Nephron progenitor cell (in vitro differentiated cells): ENCODE results near the gene EXTL1.

Source experiments
- DNase-seq: peaks from one replicate; pipeline ENCODE4 v3.0.0; 2021
- H3K27ac Mint-ChIP-seq: 2 replicates; pipeline ENCODE4 v1.8.0; 2021; ENCODE audit warnings: mild to moderate bottlenecking, moderate library complexity, mixed read lengths
- H3K27me3 Mint-ChIP-seq: 2 replicates; pipeline ENCODE4 v1.8.0; 2021; ENCODE audit warnings: mild to moderate bottlenecking, low read depth, mixed read lengths; ENCODE audit not compliant: poor library complexity
- H3K36me3 Mint-ChIP-seq: 2 replicates; pipeline ENCODE4 v1.8.0; 2021; ENCODE audit warnings: low read depth, mixed read lengths
- H3K4me1 Mint-ChIP-seq: 2 replicates; pipeline ENCODE4 v1.8.0; 2021; ENCODE audit warnings: mixed read lengths
- H3K4me3 Mint-ChIP-seq: 2 replicates; pipeline ENCODE4 v1.8.0; 2021; ENCODE audit warnings: mild to moderate bottlenecking, moderate library complexity, mixed read lengths
- H3K9me3 Mint-ChIP-seq: 2 replicates; pipeline ENCODE4 v1.8.0; 2021; ENCODE audit warnings: mild to moderate bottlenecking, moderate library complexity, mixed read lengths
- TF ChIP-seq, protein P1 (sequence below): fragments of 200-600 bp; sonication (generic); IDR thresholded peaks from 2 replicates; pipeline ENCODE4 v1.5.0; 2021; ENCODE audit warnings: antibody characterized with exemption

The EXTL1 gene

GRCh38 chr1:25994402-25995150 lies 27.0 kb upstream of the EXTL1 start:
- no peak for DNase-seq
- H3K9me3 Mint-ChIP-seq = no peaks in the 10 kb centered on the region
- H3K4me3 Mint-ChIP-seq = no peak overlapping the region
- TF ChIP-seq, protein P1, sequence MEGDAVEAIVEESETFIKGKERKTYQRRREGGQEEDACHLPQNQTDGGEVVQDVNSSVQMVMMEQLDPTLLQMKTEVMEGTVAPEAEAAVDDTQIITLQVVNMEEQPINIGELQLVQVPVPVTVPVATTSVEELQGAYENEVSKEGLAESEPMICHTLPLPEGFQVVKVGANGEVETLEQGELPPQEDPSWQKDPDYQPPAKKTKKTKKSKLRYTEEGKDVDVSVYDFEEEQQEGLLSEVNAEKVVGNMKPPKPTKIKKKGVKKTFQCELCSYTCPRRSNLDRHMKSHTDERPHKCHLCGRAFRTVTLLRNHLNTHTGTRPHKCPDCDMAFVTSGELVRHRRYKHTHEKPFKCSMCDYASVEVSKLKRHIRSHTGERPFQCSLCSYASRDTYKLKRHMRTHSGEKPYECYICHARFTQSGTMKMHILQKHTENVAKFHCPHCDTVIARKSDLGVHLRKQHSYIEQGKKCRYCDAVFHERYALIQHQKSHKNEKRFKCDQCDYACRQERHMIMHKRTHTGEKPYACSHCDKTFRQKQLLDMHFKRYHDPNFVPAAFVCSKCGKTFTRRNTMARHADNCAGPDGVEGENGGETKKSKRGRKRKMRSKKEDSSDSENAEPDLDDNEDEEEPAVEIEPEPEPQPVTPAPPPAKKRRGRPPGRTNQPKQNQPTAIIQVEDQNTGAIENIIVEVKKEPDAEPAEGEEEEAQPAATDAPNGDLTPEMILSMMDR = no peak
- H3K4me1 Mint-ChIP-seq = peaks cover 61% of the 10 kb centered on the region
- no peaks in the 10 kb centered on the region for H3K36me3 Mint-ChIP-seq
- H3K27me3 Mint-ChIP-seq = no peaks in the 10 kb centered on the region
- H3K27ac Mint-ChIP-seq = no peak overlapping the region

- Mint-ChIP-seq H3K9me3 (no peaks in the 10 kb centered on the region), H3K27ac (peak overlapping the region; percentile 75), H3K36me3 (no peaks in the 10 kb centered on the region), H3K27me3 (no peaks in the 10 kb centered on the region), H3K4me1 (peaks cover 46% of the 10 kb centered on the region), H3K4me3 (peak overlapping the region; percentile 93)
- TF ChIP-seq, protein P1 = no peak
- no peak for DNase-seq
Measured at GRCh38 chr1:25996966-25997827, 24.4 kb upstream of the EXTL1 start.

DNA sequence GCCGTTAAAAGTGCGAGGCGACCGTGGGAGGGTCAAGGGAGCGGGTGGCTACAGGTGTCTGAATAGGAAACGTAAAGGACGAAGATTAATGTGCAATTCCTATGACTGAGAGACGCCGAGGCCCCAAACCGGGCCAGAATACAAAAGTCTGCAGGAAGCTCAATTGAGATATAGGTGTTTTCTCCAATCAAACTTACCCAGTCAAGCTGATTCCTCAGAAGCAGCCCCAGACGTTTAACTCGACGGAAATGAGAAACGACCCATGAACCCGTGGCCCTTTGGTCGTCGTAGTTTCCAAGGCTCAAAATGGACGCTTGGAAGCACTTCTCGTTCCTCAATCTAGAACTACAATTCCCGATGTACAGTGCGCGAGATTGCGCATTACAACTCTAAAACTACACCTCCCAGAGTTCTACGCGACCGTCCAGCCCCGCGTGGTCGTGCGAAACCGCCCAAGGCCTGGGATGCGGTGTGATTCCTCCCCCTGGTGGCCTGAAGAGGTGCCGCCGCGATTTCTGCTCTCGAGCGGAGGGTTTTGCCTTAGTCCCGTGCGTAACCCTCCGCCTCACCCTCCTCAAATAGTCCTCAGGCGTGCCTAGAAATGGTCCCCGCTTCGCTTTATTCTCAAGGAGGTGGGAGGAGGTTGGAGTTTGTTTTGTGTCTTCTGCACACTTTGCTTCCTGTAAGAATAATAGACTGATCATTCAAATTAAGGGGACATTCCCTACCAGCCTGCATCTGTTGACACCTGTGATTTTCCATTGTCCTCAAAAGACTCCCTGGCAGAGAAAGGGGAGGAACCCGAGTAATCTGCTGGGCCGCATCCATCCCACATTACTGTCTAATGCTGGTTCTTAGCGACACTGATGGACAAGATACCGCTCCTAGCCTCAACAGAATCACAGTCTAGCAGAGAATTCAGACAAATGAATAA lies 23.5 kb upstream of the EXTL1 start, which contains the start of gene PAFAH2:
PAFAH2 (minus strand) TSS at position 236 of the 934 bp plus-strand sequence. CDS start 7,247 bp downstream, outside the sequence.
- TF ChIP-seq, protein P1 = peak; percentile 96
- no peaks in the 10 kb centered on the region for H3K9me3 Mint-ChIP-seq
- peak within 1 kb of the TSS; percentile 93 for H3K4me3 Mint-ChIP-seq
- H3K27ac Mint-ChIP-seq = peak within 1 kb of the TSS; percentile 75
- DNase-seq = peak; percentile 95
- H3K27me3 Mint-ChIP-seq = no peaks in the 10 kb centered on the region
- H3K4me1 Mint-ChIP-seq = peaks cover 37% of the 10 kb centered on the region
- H3K36me3 Mint-ChIP-seq = no peaks in the 10 kb centered on the region

DNA sequence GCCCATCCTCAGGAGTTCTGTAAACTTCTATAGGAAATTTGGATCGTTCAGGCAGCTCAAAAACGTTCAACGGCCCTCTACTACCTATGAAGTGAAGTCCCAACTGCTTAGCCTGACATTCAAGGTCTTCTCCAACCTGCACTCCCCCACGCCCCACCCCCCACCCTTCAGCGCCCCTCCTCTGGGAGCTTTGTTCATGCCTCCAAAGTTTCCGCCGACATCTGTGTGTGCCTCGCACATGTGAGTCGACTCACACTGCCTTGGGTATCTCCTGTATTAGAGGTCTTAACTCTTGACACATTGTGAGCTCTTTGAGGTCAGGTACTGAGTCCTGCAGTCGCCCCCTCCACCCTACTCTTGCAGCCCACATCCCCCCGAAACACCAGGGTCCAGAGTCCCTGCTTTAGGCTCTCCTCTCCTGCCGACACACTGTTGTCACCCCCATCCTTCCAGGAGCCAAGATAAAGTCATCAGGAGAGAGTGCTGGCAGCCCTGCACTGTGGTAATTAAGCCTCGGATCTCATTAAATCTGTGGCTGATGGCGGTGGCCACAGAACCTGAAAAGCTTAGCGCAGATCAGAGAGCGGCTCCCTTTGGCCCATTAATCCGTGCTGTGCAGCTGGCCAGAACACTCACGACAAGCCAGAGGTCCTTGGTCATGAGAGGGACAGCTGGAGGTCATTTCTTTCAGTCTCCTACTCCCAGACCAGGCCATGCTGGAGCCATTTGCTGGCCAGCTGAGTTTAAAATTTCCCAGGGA lies 22.4 kb upstream of the EXTL1 start:
- peaks cover 30% of the 10 kb centered on the region for H3K4me1 Mint-ChIP-seq
- H3K9me3 Mint-ChIP-seq = no peaks in the 10 kb centered on the region
- TF ChIP-seq, protein P1 = no peak
- DNase-seq = no peak
- no peaks in the 10 kb centered on the region for H3K36me3 Mint-ChIP-seq
- H3K27me3 Mint-ChIP-seq = no peaks in the 10 kb centered on the region
- peak overlapping the region; percentile 31 for H3K27ac Mint-ChIP-seq
- no peak overlapping the region for H3K4me3 Mint-ChIP-seq

GRCh38 chr1:26003262-26003661 lies 18.3 kb upstream of the EXTL1 start:
- Mint-ChIP-seq H3K4me1 (peaks cover 35% of the 10 kb centered on the region), H3K27me3 (peaks cover 9% of the 10 kb centered on the region), H3K27ac (no peak overlapping the region), H3K9me3 (no peaks in the 10 kb centered on the region), H3K4me3 (no peak overlapping the region), H3K36me3 (no peaks in the 10 kb centered on the region)
- TF ChIP-seq, protein P1 = no peak
- DNase-seq = no peak
